ENCODE data around the gene JPH3.
"Not testable (repeated sequence)": the region's sequence is repeated elsewhere in the genome, so short reads cannot be mapped to it uniquely, and the experiment has no call there.

JPH3 gene

DNA sequence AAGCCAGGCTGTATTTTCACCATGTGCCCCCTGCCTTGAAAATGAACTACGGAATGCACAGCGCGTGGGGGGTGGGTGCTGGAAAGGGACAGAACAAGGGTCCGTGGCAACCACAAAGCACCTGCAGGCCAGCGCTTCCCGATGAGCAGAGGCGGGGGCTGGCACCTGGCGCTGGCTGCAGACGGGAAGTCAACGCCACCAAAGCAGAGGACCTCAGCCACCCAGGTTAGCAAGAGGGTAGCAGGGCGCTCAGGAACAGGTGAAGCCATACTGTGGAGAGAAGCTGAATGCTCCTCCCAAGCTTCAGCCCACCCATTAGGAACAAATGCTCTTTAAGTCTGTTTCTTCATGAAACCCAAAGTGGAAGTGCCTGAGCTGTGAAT, 98.8 kb downstream of the JPH3 start:
- no peak for DNase-seq

GRCh38 chr16:87701505-87701921, 99.2 kb downstream of the JPH3 start:
- DNase-seq: no peak

DNA sequence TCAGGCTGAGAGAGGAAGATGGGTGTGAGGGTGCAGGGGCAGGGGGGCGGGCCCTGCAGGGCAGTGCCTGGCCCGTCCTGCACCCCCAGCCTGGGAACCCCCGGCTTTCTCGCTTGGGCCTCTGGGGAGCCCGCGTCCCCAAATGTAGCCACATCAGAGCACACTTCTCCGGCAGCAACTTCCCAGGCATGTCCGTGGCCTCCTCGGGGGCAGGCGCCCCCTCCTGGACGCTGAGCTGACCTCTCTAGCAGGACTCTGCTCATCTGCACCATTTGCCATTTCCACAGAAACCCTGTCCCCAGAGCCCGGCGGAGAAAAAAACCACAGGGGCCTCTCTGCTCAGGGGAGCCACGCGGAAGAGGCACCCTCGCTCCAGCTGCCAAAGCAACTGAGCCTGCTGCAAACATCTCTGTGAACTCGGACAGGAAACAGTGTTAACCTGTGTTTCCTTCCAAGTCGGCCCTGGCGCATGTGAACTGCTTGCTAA, 100.1 kb downstream of the JPH3 start:
- DNase-seq: no peak

- DNase-seq: no peak
Observed at GRCh38 chr16:87703071-87703470, 100.8 kb downstream of the JPH3 start.

- no peak for DNase-seq
Observed at GRCh38 chr16:87703835-87704375, 101.6 kb downstream of the JPH3 start.

GRCh38 chr16:87704754-87705353, 102.5 kb downstream of the JPH3 start:
- no peak for DNase-seq

- no peak for DNase-seq
Observed at GRCh38 chr16:87705771-87706277, 103.5 kb downstream of the JPH3 start.

GRCh38 chr16:87706278-87707000, 104.1 kb downstream of the JPH3 start:
- peak; percentile 24 for DNase-seq

- no peak for DNase-seq
Observed at GRCh38 chr16:87707097-87707496, 104.8 kb downstream of the JPH3 start.

DNA sequence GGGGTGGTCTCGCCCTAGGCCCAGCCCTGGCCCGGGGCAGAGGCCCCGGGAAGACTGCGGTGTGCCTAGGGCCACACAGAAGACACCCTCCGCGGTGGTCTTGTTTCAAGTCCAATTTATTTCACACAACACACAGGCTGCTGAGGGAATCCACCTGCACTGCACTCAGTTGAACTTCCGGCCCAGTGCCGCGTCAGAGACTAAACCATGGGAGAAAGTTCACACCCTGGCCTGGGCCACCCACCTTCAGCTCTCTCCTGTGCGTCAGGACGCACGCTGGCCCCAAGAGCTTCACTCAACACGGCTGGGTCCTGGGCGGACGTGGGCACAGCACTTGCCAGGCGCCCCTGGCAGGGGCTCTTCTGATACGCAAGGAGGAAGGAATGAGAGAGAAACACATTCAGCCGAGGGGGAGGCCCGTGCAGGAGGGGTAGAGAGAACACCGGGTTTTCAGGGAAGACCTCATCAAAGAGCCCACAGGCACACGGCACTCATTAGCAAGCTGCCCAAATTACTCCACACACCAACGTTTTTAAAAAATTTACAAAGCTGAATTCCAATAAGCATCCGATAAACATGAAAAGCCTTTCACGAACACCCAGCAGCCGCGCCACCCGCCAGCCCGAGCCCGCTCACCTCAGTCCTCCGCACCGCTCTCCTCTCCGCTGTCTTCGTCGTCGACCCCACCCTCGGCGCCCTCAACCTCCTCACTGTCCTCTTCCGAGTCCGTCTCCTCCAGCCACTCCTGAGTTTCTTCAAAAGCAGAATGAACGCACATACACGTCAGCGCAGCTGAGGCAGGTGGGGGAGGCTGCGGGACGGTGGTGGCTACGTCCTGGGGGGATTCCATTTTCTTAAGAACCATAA, 105.6 kb downstream of the JPH3 start:
- DNase-seq: no peak

DNA sequence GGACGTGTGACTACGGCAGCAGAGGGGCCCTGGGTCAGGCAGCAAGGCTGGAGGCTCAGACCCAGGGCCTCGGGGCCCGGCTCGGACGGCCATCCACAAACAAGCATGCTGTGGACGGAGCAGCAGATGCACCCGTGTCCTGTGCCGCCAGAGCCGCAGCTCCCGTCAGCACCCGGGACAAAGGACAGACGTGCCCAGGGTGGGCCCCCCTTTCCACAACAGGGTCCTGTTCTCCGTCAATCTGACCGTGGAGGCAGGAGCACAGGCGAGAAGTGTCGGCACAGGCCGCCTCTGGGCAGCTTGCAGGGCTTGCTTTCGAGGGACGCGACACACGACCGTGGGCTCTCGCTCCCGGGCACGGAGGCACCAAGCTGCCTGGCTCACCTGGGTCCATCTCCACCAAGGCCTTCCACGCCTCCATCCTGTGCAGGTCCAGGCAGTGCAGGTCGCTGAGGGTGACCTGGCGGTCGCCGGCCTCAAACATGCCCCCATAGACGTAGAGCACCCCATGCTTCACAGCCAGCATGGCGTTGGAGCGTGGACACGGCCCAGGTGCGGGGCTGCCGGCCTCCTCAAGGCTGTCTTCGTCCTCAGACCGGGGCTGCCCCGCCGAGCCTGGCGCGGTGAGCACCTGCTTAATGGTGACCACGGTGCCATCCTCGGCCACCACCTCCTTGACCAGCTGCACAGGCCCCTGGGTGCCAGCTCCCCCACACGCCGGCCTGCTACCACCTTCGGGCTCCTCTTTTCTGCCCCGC, 106.8 kb downstream of the JPH3 start:
- no peak for DNase-seq

DNA sequence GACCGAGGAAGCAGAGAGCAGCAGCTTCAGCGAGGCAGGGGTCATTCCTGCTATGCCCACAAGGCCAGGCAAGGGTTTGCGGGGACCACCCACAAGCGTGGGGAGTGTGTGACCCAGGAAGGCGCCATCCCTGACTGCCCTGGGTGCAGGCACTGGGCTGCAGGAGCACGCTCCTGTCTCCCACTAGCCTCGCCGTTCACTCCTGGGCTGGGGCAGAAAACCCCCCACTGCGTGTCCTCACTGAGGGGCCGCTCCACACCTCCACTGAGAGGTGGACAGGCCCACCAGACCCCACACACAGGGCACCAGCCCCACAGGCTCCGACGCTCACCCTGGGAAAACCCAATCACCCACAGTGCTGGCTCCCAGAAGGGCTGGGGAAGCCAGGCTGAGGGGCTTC, 107.4 kb downstream of the JPH3 start:
- DNase-seq: no peak

DNA sequence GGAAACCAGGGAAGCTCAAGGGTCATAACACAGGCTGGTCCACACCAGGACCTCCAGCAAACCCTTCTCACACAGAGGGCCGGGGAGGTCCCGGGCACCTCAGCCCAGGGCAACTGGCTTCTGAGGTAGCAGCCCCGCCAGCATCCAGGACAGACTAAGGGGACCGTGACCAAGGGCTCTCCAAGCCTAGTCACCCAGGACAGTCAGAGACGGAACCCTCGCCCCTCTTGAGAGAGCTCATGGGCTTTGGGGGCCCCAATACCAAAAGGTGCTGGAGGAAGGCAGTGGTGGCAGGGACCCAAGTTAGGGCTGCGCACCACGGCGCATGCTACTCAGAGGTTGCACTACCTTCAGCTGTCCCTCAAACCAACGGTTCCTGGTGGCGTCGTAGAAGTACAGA, 108.6 kb downstream of the JPH3 start:
- DNase-seq: no peak

GRCh38 chr16:87712184-87712762, 110.0 kb downstream of the JPH3 start:
- DNase-seq: no peak

DNA sequence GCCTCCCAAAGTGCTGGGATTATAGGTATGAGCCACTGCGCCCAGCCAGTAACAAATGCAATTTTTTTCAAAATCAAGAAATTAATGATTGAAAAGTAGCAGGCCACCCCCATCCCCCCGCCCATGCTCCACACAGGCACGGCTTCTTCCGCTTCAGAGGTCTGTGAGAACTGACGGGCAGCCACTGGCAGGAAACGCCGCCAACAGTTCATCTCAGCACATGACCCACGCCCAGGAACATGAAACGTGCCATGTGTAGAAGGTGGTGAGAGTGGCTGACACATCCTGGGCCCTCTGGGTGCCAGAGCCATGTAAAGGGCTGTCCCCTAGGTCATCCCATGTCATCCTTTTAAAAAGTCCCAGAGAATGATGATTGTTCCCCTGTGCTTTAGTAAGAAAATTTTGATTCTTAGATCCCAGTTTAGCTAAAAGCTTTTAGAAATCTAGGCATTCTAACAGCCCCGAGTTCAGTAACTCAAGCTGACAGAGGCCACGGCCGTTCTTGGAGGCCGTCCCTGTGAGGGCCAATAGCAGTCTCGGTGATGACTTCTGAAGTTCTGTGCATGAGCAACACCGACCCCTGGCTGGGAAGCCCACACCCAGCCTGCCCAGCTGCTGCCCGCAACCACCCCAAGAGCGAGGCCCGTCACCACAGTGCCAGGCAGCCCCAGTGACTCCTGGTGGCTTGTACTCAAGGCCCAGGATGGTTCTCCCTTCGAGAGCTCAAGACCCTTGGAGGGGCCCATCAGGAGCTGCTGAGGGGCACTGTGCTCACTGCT, 111.3 kb downstream of the JPH3 start:
- DNase-seq: no peak

- DNase-seq: no peak
Observed at GRCh38 chr16:87715231-87715630, 112.9 kb downstream of the JPH3 start.

- DNase-seq: no peak
Observed at GRCh38 chr16:87715658-87716057, 113.3 kb downstream of the JPH3 start.

- DNase-seq: not testable (repeated sequence)
Observed at GRCh38 chr16:87718831-87719230, 116.5 kb downstream of the JPH3 start.

GRCh38 chr16:87720446-87720845, 118.1 kb downstream of the JPH3 start:
- no peak for DNase-seq

GRCh38 chr16:87721622-87722585, 119.6 kb downstream of the JPH3 start:
- DNase-seq: no peak

All from NCI-H187 treated with DMSO at 0.1 percent for 48 hours (cell line).